Measurements from ENCODE around the gene PAX5.

DNA sequence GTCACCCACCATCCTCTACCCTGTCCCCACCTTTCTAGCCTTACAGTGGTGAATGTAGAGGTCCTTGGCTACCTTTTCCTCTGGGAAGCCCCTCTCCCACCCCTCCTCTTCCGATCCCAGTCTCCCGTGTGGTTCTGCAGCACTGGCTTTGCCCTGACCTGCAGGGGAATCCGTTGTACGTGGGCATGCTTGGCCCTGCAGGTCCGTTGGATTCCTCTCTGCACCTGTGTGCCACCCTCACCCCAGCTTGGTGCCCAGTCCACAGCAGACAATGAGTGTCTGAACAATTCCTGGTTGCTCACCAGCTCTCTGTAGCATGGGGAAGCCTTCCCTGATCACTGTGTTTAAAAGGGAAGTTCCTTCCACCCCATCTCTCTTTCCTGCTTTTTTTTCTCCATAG, 185.1 kb downstream of the PAX5 start:
- TF ChIP-seq CTCF (IDR thresholded peaks at IDR 0.05; ENCODE audit: low read length) (no peak), EZH2 (optimal IDR thresholded peaks at IDR 0.05; ENCODE audit: low read depth, low read length) (no peak)
